Stimulated activated CD4-positive, alpha-beta T cell treated with anti-CD3 and anti-CD28 coated beads, Interleukin-4, amount 100 ng/mL, for 4 hours (primary cell): Measurements from ENCODE around the gene ATG7.
"Not testable (repeated sequence)": the region's sequence is repeated elsewhere in the genome, so short reads cannot be mapped to it uniquely, and the experiment has no call there.

Experiments
- DNase-seq, 2 experiments: peaks; one replicate each; pipeline ENCODE4 v3.0.0-alpha.2; 2020

ATG7 gene

DNA sequence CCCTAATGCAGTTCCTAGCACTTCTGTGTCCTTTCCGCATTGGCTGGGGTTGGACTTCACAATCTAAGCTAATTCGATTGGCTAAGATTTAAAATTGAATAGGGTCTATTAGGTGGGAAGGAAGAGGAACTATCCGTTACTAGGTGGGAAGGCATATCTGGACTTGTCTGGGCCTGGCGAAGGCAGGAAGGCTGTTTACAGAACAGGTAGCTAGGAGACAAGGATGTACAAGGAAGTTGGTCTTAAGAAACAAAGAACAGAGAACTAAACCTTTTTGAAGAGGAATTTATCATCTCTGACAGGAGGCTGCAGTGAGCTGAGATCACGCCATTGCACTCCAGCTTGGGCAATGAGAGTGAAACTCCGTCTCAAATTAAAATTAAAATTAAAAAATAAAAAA lies 17.3 kb upstream of the ATG7 start:
- DNase-seq = no peak

DNA sequence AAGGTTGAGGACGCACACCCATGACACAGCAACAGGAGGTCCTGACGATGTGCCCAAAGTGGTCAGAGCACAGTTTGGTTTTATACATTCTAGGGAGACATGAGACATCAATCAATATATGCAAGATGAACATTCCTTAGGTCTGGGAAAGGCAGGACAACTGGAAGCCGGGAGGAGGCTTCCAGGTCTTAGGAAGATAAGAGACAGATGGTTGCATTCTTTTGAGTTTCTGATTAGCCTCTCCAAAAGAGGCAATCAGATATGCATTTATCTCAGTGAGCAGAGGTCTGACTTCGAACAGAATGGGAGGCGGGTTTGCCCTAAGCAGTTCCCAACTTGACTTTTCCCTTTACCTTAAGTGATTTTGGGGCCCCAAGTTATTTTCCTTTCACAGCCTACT lies 16.7 kb upstream of the ATG7 start:
- not testable (repeated sequence) for DNase-seq

DNA sequence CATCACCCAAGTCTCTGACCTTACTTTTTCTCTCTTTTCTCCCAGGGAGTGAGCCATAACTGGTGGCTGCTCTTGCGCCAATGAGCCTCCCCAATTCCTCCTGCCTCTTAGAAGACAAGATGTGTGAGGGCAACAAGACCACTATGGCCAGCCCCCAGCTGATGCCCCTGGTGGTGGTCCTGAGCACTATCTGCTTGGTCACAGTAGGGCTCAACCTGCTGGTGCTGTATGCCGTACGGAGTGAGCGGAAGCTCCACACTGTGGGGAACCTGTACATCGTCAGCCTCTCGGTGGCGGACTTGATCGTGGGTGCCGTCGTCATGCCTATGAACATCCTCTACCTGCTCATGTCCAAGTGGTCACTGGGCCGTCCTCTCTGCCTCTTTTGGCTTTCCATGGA lies 13.2 kb upstream of the ATG7 start:
- DNase-seq = no peak

DNA sequence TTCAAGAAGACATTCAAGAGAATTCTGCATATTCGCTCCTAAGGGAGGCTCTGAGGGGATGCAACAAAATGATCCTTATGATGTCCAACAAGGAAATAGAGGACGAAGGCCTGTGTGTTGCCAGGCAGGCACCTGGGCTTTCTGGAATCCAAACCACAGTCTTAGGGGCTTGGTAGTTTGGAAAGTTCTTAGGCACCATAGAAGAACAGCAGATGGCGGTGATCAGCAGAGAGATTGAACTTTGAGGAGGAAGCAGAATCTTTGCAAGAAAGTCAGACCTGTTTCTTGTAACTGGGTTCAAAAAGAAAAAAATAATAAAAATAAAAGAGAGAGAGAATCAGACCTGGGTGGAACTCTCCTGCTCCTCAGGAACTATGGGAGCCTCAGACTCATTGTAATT lies 11.7 kb upstream of the ATG7 start:
- DNase-seq = no peak

DNA sequence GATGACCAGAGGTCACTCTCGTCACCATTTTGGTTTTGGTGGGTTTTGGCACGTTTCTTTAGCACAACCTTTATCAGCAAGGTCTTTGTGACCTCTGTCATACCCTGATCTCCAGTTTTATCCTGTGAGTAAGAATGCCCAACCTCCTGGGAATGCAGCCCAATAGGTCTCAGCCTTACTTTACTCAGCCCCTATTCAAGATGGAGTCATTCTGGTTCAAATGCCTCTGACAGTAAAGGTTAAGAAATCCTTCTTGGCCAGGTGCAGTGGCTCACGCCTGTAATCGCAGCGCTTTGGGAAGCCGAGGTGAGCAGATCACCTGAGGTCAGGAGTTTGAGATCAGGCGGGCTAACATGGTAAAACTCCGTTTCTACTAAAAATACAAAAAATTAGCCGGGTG lies 3.2 kb upstream of the ATG7 start:
- DNase-seq = no peak

DNA sequence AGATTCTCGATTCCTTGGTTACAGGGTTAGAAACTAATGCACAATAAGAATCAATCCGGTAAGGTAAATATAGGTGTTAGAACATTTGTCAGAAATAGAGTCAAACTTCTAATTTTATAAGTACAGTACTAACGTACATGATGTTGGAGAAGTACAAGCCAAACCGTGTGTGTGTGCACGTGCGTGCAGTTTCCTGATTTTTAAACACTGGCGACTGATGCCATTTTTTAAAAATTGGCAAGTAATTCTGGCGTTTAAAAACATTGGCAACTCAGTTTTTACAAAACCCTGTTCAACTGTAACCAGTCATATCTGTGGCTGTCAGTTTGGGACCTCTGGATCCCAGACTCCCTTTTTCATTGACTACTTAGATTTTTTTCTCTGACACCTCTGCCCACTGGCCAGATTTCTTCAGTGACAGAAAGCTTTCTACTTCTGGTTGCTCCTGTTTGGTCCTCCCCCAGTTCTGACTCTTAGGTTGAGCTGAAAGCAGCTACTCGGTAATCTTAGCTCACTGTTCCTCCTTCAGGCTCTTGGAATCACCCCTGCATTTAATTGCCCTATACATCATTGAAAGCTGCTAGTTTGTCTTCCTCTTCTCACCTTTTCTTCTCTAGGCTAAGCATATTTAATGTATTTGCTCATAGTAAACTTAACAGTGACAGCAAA lies 843 bp downstream of the ATG7 start:
- DNase-seq = no peak

DNA sequence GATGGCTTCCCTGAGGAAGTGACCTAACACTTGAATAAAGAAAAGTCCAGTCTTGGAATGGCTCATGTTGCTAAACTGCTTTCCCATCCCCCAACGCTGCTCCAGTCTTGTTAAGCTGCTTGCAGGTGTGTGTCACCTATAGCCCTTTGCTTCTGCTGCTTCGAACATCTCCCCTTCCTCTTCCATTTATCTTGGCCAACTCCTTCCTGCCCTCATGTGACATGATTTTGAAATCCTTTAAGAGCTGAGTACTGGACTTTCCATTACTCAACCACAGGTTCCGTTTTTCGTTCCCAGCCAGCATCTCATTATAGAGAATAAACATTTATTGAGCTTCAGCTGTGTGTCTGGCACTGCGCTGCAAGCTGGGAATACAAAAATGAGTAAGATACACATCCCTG lies 1.7 kb downstream of the ATG7 start:
- no peak for DNase-seq

DNA sequence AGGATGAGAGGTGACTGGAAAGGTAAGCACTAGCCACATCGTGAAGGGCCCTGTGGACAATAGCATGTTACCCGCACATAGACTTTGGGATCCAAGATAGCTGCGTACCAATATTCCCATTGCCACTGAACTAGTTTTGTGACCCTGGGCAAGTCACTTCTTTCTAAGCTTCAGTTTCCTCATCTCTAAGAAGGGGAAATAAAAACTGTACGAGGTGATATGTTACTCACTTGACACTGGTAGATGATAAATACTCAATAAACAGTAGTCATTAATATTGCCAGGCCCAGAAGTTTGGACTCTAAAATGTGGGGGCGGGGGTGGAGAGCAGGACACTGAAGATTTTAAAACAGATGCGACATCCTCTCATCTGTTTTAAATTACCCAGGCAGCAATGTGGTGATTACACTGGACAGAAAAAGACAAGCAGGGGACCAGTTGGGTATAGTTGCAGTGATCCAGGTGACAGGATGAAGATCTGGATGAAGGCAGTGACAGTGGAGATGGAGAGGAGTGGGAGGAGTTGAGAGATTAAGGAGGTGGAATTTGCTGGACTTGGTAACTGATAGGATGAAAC lies 2.5 kb downstream of the ATG7 start:
- no peak for DNase-seq

DNA sequence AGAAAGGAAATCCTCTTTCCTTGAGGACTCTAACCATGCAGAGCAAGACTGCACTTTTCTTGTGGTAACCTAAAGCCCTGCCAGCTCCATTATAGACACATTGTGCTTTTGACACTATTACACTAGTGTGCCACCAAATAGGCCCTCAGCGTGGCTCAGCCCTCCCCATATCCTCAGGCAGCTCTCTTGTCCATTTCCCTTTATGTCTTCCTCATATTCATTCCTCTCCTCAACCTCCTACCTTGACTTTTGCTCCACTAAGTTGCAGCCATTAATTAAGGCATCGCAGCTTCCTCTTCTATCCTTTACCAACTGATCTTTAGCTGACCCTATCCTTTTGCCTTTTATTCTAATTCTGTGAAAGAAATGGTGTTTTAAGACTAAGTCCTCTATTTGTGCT lies 3.7 kb downstream of the ATG7 start:
- DNase-seq = no peak

DNA sequence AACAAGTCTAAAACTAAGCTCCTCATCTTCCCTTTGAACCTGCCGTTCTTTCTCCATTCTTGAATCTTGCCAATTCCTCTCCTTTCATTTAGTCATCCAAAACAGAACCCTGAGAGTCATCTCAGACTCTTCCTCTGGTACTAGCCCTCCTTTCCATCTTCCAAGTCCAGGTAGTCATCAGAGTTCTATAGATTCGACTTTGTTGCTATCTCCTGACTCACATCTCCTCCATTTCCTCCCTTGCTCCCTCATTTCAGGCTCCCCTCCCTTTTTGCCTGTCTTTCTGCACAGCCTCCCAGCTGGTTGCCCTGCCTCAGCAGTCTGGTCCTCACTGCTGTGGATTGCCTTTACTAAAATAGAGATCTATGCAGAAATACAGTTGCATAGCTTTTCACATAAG lies 4.7 kb downstream of the ATG7 start:
- no peak for DNase-seq

DNA sequence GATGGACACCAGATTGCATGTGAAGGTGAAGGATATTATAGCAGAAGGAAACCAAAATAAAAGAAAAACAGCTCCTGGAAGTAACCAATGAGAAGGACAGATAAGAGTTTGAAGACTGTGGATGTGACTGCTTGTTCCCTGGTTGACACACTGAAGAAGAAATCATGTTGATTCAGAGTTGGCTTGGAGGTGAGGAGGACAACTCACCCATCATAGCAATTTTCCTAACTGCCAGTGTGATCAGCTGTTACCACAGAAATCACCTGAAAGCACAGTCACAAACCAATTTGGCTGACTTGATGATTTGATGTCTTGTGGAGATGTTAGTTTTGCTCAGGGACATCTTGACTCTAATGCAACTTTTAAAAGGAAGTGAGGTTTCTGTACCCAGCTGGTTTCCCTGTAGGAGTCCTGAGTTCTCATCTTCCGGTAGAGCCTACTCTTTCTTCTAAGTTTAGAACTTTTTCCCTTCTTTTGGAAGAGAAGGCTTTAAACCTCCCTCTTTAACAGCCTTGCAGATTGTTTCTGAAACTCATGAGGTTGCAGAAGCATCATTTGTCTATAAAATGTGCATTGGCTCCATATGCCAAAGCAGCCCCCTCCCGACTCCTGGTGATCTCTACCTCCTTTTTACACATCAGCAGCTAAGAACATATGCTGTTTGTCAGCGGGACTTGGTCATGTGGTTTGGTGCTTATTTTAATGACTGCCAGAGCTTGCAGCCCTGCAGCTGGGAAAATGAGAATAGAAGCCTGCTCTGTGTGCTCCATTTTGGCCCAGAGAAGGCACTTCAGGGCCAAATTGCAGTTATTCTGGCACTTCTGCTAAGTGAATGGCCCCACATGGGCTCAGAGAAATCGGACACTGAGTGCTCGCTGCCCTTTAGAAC lies 10.3 kb downstream of the ATG7 start:
- no peak for DNase-seq

DNA sequence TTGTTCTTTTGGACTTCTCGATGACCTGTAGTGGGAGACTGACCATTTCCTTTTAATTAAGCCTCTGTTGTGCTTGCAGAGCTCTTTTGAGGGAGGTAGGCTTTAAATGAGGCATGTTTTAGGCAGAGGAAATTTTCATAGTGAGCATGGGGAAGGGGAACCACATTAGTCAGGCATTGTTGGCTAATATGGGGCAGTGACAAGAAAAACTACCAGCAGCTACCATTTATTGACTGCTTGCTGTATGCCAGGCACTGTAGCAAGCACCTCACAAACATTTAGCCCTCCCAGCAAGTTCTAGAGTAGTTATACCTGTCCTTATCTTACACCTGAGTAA lies 10.9 kb downstream of the ATG7 start:
- DNase-seq = no peak

DNA sequence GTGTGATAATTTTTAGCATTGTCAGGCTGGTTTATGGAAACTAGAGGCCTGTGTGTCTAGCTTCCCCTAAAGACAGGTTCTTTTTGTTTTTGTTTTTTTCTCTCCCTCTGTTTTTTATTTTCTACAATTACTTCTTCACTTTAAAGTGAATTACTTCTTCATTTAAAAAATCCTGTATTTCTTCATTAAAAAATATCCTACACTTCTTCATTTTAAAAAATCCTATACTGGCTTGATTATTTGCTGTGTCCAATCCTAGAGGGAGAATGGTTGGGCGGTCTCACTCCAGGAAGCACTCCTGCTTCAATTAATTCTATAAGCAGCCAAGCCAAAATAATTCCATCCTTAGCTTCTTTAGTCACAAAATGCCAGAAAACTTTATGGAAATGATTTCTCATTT lies 11.8 kb downstream of the ATG7 start:
- DNase-seq = no peak

DNA sequence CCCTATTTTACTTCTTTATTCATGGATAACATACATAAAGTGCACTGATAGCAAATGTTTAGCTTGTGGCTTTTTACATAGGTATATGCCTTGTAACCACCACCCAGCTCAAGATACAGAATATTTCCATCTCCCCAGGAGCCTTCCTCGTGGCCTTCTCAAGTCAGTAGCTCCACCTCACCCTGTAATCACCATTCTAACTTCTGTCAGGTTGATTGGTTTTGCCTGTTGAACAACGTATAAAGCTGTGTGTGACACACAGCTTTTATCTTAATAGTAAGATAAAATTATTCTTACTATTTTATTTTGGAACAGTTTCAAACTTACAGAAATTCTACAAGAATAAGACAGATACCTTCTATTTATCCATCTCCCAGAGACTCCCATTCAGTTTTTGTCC lies 13.3 kb downstream of the ATG7 start:
- no peak for DNase-seq

DNA sequence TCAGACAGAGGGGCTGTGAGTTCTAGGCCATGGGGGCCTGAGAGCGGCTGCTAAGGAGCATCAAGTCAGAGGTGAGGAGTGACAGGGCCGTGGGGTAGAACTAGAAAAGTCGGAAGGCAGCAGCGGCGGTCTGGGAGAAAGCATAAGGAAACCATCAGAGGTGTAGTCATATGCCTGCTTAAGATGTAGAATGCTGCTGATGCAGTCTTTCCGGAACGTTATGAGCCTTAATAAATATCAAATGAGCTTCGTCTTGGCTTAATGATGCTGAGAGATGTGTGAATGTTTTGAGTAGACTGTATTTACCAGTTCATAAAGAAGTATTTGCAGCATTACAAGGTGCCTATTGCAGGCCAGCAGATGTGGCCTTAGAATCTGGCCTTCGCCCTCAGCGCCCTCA lies 15.2 kb downstream of the ATG7 start:
- no peak for DNase-seq

DNA sequence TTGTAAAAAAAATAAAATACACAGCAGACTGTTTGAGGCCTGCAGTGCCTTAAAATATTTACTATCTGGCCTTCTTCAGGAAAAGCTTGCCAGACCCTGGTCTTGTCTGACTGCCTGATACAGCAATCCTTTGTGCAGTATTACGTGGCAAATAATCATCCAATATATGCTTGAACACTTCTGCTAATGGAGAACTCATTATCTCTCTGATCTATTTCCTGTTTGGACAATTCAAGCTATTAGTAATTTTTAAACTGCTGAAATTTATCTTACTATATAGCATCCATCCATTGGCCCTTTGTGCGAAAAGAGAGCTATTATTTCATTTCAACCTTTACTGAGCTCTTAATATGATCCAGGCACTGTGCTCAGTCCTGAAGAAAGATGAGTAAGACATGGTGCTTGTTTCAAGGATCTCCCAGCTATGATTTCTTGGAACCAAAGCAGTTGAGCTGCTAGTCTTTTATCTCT lies 15.9 kb downstream of the ATG7 start:
- no peak for DNase-seq

DNA sequence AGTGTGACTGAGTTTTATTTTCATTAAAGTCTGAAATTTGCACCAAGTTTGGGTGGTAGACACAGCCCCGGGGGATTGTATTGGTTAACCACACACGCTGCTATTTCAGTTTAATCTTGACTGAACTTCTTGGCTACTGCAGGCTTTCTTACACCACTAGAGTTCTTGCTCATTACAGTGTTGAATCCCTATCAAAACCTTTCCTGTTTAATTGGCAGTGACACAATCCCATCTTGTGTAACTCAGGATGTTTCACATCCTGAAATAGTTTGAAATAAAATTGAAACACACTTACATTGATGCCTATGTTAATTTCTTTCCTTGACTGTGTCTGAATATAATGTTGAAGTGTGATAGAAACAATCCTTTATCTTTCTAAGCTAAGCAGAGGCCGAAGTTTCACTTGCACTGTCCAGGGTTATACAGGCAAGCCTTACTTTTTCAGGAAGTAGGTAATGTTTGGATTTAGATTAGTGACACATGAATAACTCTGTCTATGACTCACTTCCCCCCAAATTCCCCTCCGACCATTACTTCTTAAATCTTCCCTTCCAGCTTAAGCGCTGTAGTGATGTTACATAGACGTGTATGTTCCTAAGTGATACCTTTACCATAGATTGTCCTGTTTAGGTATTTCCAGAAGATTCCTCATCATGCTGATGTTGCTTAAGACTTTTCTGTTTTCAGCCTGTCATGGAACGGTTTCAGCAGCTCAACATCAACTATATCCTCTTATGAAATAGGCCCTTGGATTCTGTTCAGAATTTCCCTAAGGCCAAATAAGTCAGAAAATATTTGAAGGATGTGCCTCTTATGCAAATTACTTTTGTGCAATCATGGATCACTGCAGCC lies 16.8 kb downstream of the ATG7 start:
- no peak for DNase-seq

DNA sequence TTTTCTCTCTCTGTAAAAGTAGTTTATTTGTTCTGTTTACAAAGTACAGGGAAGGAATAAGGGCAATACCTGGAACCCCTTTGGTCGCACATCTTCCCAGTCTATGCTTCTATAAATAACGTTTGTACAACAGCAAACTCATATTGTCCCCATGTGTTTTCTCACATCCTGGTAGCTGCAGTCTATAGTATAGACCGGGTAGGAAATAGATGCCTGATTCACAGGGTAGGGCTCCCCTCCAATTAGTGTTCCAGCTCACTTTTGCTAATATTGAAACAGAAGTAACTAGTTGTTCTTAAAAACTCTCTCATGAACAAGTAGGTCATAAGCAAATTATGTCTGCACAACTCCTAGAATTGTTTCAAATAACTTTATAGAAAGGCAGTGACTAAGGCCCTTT lies 17.7 kb downstream of the ATG7 start:
- DNase-seq = no peak

DNA sequence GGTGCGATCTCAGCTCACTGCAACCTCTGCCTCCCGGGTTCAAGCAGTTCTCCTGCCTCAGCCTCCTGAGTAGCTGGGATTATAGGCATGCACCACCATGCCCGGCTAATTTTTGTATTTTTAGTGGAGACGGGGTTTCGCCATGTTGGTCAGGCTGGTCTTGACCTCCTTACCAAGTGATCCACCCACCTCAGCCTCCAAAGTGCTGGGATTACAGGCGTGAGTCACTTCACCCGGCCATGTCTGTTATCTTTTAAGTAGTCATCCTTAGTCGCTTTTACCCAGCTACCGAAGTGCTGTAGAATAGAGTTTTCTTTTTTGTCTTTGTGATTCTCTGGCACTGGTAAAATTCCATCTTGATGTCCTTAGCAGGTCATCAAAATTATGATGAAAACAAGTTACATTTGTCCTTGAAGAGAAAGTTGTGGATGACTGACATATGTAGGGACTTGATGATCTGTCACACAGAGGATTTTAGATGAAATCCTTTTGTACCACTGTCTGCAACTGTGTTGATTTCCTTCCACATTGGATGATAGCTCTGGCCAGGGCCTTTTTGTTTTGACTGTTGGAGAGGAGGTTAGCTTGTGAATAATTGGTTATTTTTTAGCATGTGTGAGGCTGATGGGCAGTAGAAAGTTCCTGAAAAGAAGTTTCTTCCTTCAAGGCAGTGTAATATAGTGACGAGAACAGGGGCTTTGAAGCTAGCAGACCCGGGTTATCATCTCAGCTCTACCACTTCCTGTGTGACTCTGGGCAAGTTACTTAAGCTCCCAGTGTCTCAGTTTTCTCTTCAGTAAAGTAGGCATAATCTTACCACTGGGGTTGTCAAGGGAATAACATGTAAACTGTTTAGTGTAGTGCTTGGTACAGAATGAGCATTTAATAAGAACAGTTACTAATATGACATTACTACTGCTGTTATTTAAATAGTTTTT lies 18.8 kb downstream of the ATG7 start:
- peak in 1 of 2 experiments; percentile 15 for DNase-seq

DNA sequence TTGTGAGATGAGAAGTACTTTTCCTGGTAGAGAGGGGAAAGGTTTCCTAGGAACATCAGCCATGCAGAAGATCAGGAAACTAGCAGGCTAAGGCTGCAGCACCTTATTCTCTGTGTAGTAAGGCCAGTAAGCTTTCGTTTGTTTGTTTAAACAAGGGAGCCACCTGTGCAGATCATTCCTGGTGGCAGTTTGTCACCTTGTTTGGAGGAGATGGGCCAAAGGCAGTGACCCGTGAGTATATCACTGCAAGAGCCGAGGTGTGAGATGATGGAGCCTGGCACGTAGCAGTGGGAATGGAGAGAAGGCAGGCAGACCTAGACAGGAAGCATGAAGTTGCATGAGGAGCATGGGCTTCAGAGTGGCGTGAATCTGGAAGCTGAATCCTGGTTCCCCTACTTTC lies 19.6 kb downstream of the ATG7 start:
- no peak for DNase-seq

DNA sequence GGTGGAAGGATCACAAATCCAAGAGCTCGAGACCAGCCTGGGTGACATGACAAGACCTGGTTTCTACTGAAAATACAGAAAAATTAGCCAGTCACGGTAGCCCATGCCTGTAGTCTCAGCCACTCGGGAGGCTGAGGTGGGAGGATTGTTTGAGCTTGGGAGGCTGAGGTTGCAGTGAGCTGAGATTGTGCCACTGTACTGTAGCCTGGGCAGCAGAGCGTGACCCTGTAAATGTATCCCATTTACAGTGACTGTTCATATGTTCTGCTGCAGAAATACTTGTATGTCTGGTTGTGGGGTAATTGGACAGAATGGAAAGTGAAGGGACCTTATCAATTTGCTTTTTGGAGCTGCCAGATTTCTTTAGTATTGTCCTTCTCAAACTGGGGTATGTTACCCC lies 24.9 kb downstream of the ATG7 start:
- no peak for DNase-seq

DNA sequence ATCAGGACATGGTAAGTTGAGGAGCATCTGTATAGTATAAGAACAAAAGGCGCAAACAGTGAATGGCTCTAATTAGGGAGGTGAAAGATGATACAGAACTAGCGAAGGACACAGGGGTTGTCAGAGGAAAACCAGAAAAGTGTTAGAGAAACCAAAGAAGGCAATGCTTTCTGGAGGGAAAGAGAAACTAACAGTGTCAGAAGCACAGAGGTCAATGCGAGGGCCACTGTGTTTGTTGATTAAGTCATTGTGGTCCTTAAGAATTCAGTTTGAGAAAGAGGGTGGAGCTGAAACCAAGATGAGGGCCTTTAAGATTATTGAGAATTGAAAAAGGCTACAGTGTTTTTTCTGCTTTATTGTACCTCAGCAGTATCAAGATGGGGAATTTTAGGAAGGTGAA lies 28.8 kb downstream of the ATG7 start:
- DNase-seq = no peak
